Measurements from ENCODE around the gene PTPRD.

DNA sequence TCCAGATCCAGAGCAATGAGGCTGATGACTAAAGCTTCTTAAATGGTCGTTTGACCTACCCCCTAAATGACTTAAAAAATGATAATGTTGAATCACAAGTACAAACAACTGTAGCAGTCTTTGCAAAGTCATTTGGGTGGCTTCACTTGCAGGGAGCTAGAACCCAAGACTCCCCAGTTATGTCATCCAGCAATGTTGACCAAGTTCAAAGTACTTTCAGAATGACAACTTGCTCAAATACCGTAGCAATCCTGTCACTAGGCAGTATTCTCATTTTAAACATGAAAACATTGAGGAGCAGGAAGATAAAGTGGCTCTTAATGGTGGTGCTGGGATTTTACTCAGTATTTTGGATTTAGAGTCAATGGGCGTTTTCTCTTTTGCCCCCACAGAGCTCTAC is 1596.2 kb downstream of the PTPRD start:
- TF ChIP-seq, protein P1, sequence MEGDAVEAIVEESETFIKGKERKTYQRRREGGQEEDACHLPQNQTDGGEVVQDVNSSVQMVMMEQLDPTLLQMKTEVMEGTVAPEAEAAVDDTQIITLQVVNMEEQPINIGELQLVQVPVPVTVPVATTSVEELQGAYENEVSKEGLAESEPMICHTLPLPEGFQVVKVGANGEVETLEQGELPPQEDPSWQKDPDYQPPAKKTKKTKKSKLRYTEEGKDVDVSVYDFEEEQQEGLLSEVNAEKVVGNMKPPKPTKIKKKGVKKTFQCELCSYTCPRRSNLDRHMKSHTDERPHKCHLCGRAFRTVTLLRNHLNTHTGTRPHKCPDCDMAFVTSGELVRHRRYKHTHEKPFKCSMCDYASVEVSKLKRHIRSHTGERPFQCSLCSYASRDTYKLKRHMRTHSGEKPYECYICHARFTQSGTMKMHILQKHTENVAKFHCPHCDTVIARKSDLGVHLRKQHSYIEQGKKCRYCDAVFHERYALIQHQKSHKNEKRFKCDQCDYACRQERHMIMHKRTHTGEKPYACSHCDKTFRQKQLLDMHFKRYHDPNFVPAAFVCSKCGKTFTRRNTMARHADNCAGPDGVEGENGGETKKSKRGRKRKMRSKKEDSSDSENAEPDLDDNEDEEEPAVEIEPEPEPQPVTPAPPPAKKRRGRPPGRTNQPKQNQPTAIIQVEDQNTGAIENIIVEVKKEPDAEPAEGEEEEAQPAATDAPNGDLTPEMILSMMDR (conservative IDR thresholded peaks at IDR 0.05; ENCODE audit: low read depth, low read length) = no peak
- no peak for TF ChIP-seq EZH2 (IDR thresholded peaks at IDR 0.05; ENCODE audit: borderline replicate concordance, low read depth, low read length, poor library complexity, severe bottlenecking)
